Caki2 (cell line): ENCODE results near the gene SGCD. TPM values are rescaled to one million over a fixed set of nuclear protein-coding genes. Genes with fewer than 3 reads are reported as not detected.

ENCODE experiments used
- DNase-seq: peaks from one replicate; pipeline ENCODE4 v3.0.0-alpha.2; 2015; ENCODE audit warnings: low read depth
- in situ Hi-C: cut with HindIII; loops from 2 replicates; pipeline ENCODE4 v1.10.0; 2016; ENCODE audit warnings: low sequenced_read_pairs, low pct_unique_long_range_greater_than_20kb, mixed read lengths
- total RNA-seq: library from RNA; depleted of rRNA; stranded (reverse); fragments of >200 nt; shearing (Covaris generic); gene quantifications from 2 replicates; pipeline ENCODE4 v1.2.3, GENCODE V29; 2014; ENCODE audit warnings: low replicate concordance

SGCD gene
- total RNA-seq, 1 experiment from 2014 or later: not detected

DNA sequence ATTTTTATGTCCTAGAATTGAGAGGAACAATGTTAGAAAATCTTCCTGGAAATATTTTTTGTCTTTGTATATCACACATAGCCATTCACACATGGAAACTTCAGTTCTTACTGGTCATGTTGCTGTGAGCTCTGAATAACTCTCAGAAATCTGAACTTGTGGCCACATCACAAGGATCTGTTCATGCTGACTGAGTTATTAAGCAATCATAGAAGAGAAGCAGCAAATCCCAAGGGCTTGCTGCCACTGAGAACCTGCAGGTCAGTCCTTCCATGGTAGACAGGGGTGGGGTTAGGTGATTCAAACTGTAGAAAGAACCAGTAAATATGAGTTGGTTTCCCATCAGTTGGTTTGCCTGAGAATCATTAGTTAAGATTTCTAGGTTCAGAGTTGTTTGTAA is 27.6 kb downstream of the SGCD start:
- in situ Hi-C loops: no loop called here

DNA sequence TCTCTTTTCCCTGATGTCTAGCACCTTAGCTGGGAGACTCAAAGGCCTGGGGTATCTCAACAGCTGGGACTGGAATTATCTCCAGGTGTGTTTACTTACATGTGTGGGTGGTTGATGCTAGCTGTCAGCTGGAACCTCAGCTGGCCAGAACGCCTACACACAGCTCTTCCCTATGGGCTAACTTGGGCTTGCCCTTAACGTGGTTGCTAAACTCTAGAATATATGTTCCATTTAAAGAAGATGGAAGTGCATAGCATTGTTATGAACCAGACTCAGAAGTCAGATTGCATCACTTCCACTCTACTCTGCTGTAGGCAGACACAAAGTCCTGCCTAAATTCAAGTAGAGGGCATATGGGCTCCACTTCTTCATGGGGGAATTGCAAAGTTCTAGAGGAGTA is 29.3 kb downstream of the SGCD start:
- in situ Hi-C loops: no loop called here
- no peak for DNase-seq

More for the DNA sequence above, 27.6 kb downstream of the SGCD start:
- no peak for DNase-seq

DNA sequence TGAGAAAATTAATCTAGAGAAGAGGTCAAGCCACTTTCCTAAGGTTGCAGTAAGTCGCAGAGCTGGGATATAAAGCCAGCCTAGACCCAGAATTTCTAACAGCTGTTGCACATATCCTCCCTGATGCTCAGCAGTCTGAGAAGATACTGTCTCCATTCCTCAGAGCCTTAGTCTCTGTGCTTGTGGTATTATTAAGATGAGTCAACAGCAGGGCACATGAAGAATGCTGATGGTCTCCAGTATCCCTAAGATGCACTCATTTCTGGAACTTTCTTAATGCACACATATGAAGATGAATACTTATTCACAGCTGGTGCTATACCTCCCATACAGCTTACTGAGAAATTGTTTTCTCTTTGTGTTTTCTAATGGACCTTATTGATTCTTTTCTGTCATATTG is 32.5 kb downstream of the SGCD start:
- in situ Hi-C loops: no loop called here
- DNase-seq: no peak

DNA sequence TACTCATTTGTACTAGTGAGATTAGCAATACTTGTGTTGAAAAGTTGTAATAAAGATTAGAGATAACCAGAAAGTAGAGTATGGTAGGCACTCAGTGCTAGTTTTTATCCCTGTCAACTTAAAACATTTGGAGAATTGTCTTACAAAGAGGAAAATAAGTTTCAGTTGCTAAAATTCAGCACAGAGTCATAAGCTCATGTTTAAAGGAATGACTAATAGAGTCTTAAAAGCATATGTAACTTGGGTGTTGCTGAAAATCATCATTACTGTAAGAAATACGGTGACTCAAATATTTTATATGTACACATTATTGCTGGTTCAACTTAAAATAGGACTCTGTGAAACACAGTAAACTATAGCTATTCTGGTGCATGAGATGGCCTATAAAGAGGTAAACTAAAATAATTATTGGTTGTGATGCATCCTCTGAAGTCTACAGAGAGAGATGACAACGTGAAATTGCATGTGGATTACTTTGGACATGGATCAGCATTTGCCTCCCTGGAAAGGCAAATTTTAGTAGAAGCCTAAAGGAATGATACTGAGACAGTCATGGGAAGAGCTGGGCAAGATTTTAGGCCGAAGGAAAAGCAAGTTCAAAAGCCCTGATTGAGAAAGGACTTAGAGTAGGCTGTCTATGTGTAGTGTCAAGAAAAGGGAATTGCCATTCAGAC is 34.6 kb downstream of the SGCD start:
- in situ Hi-C loops: no loop called here
- DNase-seq: no peak

DNA sequence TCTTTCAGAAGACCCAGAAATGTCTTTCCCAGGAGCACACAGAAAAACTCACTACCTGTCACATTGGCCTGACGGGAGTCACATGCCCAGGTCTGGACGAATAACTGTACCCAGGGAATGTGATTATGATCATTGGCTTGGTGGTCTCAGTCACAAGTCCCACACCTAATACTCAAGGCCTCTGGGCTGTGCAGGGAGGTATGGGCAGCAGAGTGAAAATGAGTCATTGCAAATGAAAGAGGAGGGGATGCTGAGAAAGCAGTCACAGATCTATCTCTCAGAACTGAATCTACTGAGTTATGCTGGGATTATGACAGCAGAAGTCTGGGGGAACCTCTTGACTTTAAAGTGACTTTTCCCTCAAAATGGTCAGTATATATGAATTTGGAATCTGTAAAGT is 36.9 kb downstream of the SGCD start:
- no peak for DNase-seq
- in situ Hi-C loops: no loop called here

DNA sequence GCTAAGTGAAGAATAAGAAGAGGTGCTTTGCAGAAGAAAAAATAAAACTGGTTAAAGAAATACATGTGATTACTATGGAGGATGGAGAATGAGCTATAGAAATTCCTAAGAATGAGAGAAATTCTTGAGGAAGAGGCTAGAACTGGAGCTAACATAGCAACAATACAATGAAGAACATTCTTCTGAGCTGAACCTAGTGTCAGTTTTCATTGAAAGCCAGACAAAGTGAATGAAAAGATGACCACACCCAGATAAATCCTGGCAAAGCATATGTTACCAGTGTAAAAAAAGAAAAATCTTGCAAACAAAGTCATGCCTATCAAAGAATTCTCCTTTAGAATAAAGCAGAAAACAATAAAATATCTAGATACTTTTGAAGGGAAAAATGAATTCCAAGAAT is 39.6 kb downstream of the SGCD start:
- in situ Hi-C loops: no loop called here
- no peak for DNase-seq

DNA sequence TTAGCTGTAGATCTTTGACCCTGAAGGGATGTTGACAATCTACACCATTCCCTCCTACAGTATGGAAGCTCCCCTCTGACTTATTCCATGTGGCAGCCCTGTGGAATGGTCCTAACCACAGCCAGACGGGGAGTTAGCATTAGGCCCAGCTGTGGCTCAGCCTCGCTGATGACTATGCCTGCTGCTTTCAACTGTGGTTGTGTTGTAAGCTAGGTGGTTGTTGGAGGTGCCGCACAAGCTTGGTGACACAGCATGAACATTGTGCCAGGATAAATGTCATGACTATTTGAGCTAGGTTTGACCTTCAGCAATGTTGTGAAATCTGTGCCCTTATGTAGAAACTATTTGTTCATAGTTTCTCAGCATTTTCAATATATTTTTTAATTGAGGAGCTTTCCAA is 40.6 kb downstream of the SGCD start:
- in situ Hi-C loops: no loop called here
- no peak for DNase-seq

DNA sequence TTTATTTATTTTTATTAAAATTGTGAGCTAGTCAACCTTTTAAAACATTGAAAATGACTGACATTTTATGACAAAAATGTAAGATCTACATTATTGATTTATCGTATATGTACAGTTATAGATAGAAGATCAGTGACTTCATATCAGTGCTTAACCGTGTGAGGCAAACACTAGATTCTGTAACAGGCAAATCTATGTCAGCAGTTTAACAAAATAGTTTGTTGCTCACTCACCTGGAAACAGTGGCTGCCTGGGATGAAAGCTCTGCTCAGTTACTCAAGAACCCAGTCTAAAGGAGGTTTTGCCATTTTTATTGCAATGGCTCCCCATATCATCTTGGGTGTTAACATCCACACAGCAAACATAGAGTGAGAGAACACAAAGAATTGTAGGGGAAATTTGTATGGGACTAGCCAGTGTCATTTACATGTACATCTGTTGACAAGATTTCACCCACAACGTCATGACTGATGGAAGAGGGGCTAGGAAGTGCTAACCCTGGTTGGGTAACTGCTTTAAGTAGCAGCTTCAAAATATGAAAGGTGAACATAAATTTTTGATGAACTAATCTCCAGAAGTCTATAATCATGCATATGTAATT is 49.0 kb downstream of the SGCD start:
- no peak for DNase-seq
- in situ Hi-C loops: loop anchor here (10.0 kb wide), 1 partner anchor 341 kb away; no protein-coding TSS in a partner anchor

DNA sequence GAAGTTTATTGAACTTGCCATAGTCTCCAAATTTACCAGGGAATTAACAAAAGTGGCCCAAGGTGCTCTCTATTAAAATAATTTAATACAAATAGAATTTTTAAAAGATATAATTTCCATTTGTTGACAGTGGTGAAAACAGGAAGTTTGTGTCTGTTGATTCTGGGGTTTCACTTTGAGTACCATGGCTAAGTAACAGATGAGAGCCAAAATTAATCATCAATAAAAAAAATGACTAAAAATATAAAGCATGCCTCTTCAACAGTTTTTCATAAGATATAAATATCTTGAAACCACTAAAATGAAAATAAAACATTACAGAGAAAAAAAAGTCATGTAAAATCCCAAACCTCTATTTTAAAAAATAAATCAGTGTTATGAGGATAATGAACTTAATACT is 49.8 kb downstream of the SGCD start:
- DNase-seq: no peak
- in situ Hi-C loops: loop anchor here (10.0 kb wide), 1 partner anchor 342 kb away; no protein-coding TSS in a partner anchor

DNA sequence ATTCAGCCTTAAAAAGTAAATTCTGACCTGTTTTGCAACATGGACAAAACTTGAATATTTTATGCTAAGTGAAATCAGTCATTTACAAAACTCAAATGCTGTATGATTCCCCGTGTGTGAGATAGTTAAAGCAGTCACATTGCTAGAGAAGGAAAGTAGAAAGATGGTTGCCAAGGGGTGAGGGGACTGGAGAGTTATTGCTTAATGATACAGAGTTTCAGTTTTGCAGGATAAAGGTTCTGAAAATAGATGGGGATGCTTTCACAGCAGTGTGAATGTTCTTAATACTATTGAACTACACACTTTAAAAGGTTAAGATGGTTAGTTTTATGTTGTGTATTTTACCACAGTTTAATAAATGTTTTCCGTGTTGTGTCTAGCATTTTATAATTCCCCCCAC is 51.2 kb downstream of the SGCD start:
- no peak for DNase-seq
- in situ Hi-C loops: loop anchor here (10.0 kb wide), 1 partner anchor 343 kb away; no protein-coding TSS in a partner anchor

DNA sequence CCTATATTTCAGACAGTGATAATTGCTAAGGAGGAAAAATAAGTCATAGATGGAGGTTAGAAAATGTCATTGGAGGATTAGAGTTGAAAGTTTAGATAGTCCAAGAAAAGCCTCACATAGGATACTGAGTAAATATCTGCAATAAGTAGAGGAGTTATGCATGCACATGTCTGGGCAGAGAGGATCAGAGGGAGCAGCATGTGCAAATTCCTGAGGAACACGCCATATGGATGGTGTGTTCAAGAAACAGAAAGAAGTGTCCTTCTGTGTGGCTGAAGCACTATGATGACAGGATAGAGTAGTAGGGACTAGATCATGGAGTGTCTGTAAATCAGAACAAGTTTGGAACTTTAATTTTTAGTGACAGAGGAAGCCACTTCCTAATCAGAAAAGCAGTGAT is 52.2 kb downstream of the SGCD start:
- no peak for DNase-seq
- in situ Hi-C loops: loop anchor here (10.0 kb wide), 1 partner anchor 344 kb away; no protein-coding TSS in a partner anchor

DNA sequence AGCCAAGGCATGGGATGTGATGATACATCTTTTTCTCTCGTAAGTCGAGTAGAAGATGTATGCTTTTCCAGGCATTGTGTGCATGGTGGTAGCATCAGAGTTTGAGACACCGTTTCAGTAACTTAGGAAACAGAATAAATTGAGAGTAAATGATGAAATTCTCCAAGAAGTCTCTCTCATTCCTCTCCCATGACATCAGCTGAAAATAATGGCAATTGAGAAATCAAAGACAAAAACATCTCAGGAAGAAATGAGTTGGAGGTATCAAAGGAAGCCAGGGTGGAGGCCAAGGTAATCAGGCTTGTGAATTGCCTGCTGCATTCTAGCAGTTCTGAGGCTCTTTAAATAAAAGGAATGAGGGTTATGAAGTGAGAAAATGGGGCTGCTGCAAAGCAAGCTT is 53.9 kb downstream of the SGCD start:
- DNase-seq: peak; percentile 6
- in situ Hi-C loops: no loop called here

DNA sequence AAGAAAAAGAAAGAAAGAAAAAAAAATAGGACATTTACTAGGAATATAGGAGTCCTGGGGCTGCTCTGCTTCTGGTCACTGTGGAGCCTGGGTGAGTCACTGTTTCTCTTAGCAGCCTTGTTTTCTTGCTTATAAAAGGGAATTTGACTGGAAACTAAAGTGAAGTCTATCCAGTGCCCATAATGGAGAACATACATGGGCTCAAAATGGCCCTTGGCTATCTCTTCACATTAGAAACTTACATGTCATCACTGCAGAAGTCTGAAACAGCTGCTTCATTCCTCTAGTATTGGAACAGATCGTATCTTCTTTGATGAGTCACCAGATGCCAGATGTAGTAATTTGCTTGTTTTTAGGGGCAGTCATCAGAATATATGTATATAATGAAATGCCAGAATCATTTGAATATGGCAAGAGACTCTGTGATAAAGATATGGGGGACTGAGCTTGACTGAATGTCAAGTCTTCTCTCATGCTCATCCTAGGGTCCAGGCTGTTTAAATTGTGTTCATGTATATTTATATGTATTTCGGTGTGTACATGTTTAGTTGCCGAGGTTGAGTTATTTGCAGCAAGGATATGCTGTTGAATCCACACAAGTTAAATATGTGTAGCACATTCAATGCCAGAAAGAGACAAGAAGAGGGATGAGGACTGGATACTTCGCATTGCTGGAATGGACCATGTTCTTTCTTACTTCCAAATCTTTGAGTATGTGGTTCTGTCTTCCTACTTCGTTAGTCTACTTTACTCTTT is 56.7 kb downstream of the SGCD start:
- DNase-seq: no peak
- in situ Hi-C loops: no loop called here

DNA sequence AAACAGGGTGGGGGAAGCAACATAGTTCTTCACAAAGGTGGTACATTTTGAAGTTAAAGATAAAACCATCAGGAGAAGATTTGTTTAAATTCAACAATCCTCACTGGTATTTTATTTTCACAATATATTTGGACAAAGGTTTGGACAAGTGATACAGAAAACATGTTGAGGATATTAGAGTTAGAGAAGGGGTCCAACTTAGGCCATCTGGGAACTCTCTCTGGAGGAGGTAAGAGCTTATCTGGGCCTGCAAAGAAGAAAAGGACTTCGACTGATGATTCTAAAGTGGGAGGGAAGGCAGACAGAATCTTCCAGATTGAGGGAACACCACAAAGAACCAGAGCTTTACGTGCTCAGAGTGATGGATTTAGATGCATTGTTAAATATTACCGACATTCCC is 58.5 kb downstream of the SGCD start:
- in situ Hi-C loops: no loop called here
- no peak for DNase-seq

DNA sequence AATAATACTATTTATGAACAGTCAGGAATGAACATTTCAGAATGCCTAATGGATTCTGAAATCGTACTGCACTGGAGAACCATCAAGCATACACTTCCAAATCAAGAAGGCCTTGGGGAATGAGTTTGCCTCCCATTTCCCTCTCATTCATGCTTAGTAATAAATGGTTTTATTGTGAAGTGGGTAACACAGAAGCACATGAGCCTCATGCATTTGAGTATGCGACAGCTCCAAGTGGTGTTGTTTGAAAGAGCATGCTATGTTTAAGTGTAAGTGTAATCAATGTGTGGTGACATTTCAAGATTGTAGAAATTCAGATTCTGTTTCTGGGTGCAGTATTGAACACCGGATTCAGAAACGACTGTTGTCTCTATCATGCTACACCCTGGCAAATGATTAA is 60.0 kb downstream of the SGCD start:
- no peak for DNase-seq
- in situ Hi-C loops: no loop called here

DNA sequence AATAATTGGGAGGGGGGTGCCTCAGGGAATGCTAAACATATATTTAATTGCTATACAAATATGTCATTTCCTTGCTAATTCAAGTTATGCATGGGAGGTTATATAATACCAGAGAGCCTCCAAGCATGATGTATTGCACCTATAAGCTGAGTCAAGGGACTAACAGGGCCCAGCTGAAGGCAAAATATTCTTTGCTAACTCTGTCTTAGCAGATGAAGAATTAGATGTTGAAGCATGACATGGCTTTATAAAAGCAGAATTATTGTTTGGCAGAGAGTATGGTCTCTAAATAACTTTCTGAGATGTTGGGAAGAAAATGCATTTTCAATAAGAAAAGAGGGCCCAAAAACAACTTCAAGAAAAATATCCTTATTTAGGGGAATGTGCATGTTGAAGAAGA is 60.4 kb downstream of the SGCD start:
- DNase-seq: no peak
- in situ Hi-C loops: no loop called here

DNA sequence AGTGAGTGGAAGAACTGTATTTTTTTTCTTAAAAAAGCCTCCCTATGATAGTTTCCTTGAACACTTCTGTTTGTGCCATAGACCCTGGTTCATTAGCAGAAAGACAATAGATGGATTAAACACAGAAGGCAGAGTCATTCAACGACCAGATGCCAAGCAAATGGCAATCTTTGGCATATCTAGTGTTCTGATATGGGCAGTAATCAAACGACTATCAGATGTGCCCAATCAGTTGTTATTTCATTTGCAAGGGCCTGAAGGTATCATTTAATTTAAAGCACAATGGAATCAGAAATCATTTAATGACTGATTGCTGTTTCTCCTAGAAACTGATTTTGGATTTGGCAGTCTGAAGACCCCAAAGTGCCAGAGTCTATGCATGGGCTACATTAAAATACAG is 61.3 kb downstream of the SGCD start:
- DNase-seq: no peak
- in situ Hi-C loops: no loop called here

DNA sequence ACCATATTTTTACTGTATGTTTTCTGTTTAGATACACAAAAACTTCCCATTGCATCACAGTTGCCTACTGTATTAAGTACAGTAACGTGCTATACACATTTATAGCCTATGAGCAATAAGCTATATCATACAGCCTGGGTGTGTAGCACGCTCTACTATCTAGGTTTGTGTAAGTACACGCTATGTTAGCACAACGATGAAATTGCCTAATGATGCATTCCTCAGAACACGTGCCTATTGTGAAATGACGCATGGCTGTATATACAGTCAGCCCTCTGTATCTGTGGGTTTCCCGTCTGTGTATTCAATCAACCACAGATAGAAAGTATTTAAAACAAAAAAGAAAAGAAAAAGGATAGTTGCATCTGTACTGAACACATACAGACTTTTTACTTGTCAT is 64.2 kb downstream of the SGCD start:
- DNase-seq: no peak
- in situ Hi-C loops: no loop called here

DNA sequence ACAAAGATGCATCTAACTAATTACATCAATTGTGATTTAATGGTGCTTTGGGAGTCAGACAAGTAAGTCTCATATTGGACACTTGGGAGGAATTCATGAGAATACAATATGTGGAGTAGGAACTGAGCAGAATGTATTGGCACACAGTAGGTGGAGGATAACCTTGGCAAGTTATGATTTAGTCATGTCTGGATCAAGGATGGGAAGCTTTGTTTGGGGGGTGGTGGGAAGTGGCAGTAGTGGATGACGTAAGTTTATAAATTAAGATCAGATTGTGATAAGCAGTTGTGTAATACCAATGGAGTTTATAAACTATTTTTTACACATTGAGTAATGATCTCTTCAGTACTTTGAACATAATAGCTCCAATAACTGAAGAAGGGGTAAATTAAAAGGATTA is 67.0 kb downstream of the SGCD start:
- DNase-seq: no peak
- in situ Hi-C loops: no loop called here
